ENCODE measurements around the gene VIL1. TPM values are rescaled to one million over a fixed set of nuclear protein-coding genes. Genes with fewer than 3 reads are reported as not detected.

Gene VIL1
- total RNA-seq, 3 donors from 2014 or later (not counting 1 experiment from before 2014, with no cell fraction given), result 1.5 to 1.8 (median 1.6) TPM

DNA sequence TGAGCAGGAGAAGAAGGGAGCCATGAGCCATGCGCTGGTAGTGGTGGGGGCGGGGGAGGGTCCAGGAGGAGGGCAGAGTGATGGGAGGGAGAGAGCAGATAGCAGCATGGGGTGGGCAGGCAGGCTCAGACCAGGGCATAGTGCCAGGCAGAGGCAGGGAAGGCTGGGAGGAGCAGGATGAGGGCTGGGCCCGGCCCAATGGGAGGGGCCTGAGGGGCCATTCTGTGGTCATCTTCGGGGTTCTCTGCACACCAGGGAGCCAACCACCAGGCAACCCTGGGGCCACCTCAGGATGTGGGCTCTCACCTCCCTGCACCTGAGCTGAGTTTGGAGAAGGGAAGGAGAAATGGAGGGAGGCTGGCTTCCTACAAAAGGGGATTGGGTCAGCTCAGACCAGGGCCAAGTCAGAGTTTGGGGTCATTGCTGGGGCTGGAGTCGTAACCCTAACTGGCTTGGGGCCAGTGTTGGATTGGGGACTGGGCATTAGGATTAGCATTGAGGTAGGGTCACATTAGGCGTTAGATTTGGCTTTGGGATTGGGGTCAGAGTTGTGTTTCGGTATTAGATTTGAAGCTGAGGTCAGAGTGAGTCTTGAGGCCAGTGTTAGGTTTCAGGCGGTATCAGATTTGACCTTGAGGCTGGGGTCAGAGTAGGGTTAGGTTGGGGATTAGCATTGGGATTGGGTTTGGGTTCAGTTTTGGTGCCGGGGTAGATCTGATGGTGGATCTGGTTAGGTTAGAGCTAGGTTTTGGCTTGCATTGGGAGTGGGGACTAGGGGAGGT, 11.2 kb downstream of the VIL1 start:
- intact Hi-C loops (cut with micrococcal nuclease), result no loop called here
- TF ChIP-seq, protein P1, sequence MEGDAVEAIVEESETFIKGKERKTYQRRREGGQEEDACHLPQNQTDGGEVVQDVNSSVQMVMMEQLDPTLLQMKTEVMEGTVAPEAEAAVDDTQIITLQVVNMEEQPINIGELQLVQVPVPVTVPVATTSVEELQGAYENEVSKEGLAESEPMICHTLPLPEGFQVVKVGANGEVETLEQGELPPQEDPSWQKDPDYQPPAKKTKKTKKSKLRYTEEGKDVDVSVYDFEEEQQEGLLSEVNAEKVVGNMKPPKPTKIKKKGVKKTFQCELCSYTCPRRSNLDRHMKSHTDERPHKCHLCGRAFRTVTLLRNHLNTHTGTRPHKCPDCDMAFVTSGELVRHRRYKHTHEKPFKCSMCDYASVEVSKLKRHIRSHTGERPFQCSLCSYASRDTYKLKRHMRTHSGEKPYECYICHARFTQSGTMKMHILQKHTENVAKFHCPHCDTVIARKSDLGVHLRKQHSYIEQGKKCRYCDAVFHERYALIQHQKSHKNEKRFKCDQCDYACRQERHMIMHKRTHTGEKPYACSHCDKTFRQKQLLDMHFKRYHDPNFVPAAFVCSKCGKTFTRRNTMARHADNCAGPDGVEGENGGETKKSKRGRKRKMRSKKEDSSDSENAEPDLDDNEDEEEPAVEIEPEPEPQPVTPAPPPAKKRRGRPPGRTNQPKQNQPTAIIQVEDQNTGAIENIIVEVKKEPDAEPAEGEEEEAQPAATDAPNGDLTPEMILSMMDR (IDR thresholded peaks at IDR 0.05), result no peak
- peaks cover 5% of the 10 kb centered on the region for H3K4me1 ChIP-seq (ENCODE audit: control insufficient read depth, insufficient read depth, low read length)
- Mint-ChIP-seq H3K9me3 (no peaks in the 10 kb centered on the region), H3K27me3 (ENCODE audit: low read depth in 2 of 2) (no peaks in the 10 kb centered on the region), H3K4me3 (no peak overlapping the region), H3K27ac (no peak overlapping the region), H3K36me3 (no peaks in the 10 kb centered on the region), H3K4me1 (peaks cover 0 to 5% of the 10 kb centered on the region in 2 donors)
- no peaks in the 10 kb centered on the region for H3K9me3 ChIP-seq (ENCODE audit: control insufficient read depth, insufficient read depth, low read length)
- H3K27ac ChIP-seq (ENCODE audit: low read length), result no peak overlapping the region
- 75% methylated on average over 9 of the region's 9 CpGs for WGBS (ENCODE audit: insufficient coverage)
- no peaks in the 10 kb centered on the region for H3K36me3 ChIP-seq (ENCODE audit: control insufficient read depth, insufficient read depth, low read length)
- H3K4me3 ChIP-seq (ENCODE audit: low read length), result no peak overlapping the region
- H3K27me3 ChIP-seq (ENCODE audit: control insufficient read depth, insufficient read depth, low read length), result no peaks in the 10 kb centered on the region
- ATAC-seq (no peak), DNase-seq (no peak)

DNA sequence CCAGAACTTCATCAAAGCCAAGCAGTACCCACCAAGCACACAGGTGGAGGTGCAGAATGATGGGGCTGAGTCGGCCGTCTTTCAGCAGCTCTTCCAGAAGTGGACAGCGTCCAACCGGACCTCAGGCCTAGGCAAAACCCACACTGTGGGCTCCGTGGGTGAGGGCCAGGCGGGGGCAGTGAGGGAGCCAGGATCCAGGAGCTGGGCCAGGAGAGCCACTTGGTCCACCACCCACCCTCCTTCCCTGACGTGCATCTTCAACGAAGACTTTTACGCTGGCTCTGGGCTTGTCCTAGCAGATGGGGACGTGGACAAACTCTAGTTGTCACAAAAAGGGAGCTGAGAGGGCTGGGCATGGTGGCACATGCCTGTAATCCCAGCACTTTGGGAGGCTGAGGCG, 11.8 kb downstream of the VIL1 start:
- Histone ChIP-seq H3K27ac (ENCODE audit: low read length) (no peak overlapping the region), H3K27me3 (ENCODE audit: control insufficient read depth, insufficient read depth, low read length) (no peaks in the 10 kb centered on the region), H3K9me3 (ENCODE audit: control insufficient read depth, insufficient read depth, low read length) (no peaks in the 10 kb centered on the region), H3K4me1 (ENCODE audit: control insufficient read depth, insufficient read depth, low read length) (peaks cover 5% of the 10 kb centered on the region), H3K36me3 (ENCODE audit: control insufficient read depth, insufficient read depth, low read length) (no peaks in the 10 kb centered on the region), H3K4me3 (ENCODE audit: low read length) (no peak overlapping the region)
- Mint-ChIP-seq H3K27ac (no peak overlapping the region), H3K36me3 (no peaks in the 10 kb centered on the region), H3K9me3 (no peaks in the 10 kb centered on the region), H3K4me3 (no peak overlapping the region), H3K27me3 (ENCODE audit: low read depth in 2 of 2) (no peaks in the 10 kb centered on the region), H3K4me1 (peaks cover 0 to 5% of the 10 kb centered on the region in 2 donors)
- ATAC-seq, result no peak
- intact Hi-C loops (cut with micrococcal nuclease), result no loop called here
- 94% methylated on average over 11 of the region's 11 CpGs for WGBS (ENCODE audit: insufficient coverage)
- no peak for DNase-seq
- TF ChIP-seq, protein P1 (IDR thresholded peaks at IDR 0.05), result no peak

DNA sequence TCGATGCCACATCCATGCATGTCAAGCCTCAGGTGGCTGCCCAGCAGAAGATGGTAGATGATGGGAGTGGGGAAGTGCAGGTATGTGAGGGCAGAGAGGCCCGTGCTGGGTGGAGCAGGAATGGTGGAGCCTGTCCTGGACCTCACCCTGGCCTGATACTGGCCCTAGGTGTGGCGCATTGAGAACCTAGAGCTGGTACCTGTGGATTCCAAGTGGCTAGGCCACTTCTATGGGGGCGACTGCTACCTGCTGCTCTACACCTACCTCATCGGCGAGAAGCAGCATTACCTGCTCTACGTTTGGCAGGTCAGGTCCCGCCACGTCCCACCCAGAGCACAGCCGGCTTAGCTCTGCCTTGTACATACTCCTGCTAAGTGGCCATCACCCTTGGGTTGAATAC, 13.0 kb downstream of the VIL1 start:
- TF ChIP-seq, protein P1 (IDR thresholded peaks at IDR 0.05), result no peak
- H3K36me3 ChIP-seq (ENCODE audit: control insufficient read depth, insufficient read depth, low read length), result no peaks in the 10 kb centered on the region
- ATAC-seq (no peak), DNase-seq (no peak)
- H3K4me3 ChIP-seq (ENCODE audit: low read length), result no peak overlapping the region
- peaks cover 5% of the 10 kb centered on the region for H3K4me1 ChIP-seq (ENCODE audit: control insufficient read depth, insufficient read depth, low read length)
- H3K4me3 Mint-ChIP-seq, result no peak overlapping the region
- H3K36me3 Mint-ChIP-seq, result no peaks in the 10 kb centered on the region
- H3K9me3 Mint-ChIP-seq, result no peaks in the 10 kb centered on the region
- WGBS (ENCODE audit: insufficient coverage), result 92% methylated on average over 10 of the region's 10 CpGs
- intact Hi-C loops (cut with micrococcal nuclease), result no loop called here
- H3K27ac ChIP-seq (ENCODE audit: low read length), result no peak overlapping the region
- no peaks in the 10 kb centered on the region for H3K9me3 ChIP-seq (ENCODE audit: control insufficient read depth, insufficient read depth, low read length)
- H3K4me1 Mint-ChIP-seq, result peaks cover 0 to 5% of the 10 kb centered on the region in 2 donors
- no peaks in the 10 kb centered on the region for H3K27me3 Mint-ChIP-seq (ENCODE audit: low read depth in 2 of 2)
- H3K27me3 ChIP-seq (ENCODE audit: control insufficient read depth, insufficient read depth, low read length), result no peaks in the 10 kb centered on the region
- H3K27ac Mint-ChIP-seq, result no peak overlapping the region

Data from natural killer cell (primary cell).